ENCODE measurements around the gene HABP4.

GRCh38 chr9:96478829-96479371 is 28.9 kb downstream of the HABP4 start:
- TF ChIP-seq, protein P1, sequence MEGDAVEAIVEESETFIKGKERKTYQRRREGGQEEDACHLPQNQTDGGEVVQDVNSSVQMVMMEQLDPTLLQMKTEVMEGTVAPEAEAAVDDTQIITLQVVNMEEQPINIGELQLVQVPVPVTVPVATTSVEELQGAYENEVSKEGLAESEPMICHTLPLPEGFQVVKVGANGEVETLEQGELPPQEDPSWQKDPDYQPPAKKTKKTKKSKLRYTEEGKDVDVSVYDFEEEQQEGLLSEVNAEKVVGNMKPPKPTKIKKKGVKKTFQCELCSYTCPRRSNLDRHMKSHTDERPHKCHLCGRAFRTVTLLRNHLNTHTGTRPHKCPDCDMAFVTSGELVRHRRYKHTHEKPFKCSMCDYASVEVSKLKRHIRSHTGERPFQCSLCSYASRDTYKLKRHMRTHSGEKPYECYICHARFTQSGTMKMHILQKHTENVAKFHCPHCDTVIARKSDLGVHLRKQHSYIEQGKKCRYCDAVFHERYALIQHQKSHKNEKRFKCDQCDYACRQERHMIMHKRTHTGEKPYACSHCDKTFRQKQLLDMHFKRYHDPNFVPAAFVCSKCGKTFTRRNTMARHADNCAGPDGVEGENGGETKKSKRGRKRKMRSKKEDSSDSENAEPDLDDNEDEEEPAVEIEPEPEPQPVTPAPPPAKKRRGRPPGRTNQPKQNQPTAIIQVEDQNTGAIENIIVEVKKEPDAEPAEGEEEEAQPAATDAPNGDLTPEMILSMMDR (IDR thresholded peaks at IDR 0.05), result no peak
- no peak for TF ChIP-seq POLR2A (IDR thresholded peaks at IDR 0.05)
- TF ChIP-seq EP300 (IDR thresholded peaks at IDR 0.05), result no peak
